ENCODE measurements around the gene TLR5. TPM values are rescaled to one million over a fixed set of nuclear protein-coding genes. Genes with fewer than 3 reads are reported as not detected.

TLR5 gene
- total RNA-seq, 1 experiment from 2014 or later: 2.5 TPM

DNA sequence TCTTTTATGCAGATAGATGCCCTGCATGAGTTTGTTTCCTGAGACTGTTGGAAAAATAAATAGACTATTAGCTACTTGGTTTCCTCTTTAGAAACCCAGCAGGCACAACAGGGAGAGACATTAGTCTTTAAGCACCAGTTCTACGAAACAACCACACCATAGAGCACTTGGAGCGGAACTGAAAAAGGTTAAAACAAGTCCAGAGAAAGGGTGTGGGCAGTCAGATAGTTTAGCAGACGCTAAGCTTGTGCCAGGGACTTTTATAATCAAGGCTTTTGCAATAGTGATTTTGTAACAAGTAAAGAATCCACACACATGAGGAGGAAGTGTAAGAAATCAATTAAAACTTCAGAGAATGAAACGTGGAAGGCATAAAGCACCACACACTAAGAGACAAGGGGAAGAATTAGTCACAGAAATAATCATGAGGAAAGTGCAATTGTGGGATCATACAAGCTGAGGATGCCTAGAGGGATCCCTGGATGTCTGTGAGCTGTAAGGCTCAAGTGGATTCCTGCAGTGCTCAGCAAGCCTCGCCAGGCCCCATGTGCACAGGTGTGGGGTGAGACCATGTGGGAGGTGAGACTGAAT is 37.8 kb upstream of the TLR5 start:
- Histone ChIP-seq H3K4me1 (replicated peaks; ENCODE audit: insufficient read depth) (peaks cover 36% of the 10 kb centered on the region), H3K27me3 (ENCODE audit: insufficient read depth, low read depth) (no peaks in the 10 kb centered on the region), H4K20me1 (ENCODE audit: insufficient read depth) (no peaks in the 10 kb centered on the region), H3K36me3 (ENCODE audit: low read depth) (no peaks in the 10 kb centered on the region), H3K79me2 (ENCODE audit: low read depth) (no peaks in the 10 kb centered on the region), H3K9me2 (ENCODE audit: insufficient read depth) (no peaks in the 10 kb centered on the region), H3K4me2 (peak overlapping the region; percentile 58), H3F3A (ENCODE audit: insufficient read depth, low read depth) (peaks cover 13% of the 10 kb centered on the region; the same call in 1 of the 2 replicates), H2AFZ (no peak overlapping the region), H3K9me3 (ENCODE audit: insufficient read depth, low read depth) (no peaks in the 10 kb centered on the region), H3K27ac (peak overlapping the region; percentile 68), H3K4me3 (no peak overlapping the region)
- CTCF ChIA-PET: interaction anchor here (0.6 to 1.1 kb wide), 2 partner anchors 57 to 189 kb away, joined by 4 to 5 read pairs; no protein-coding TSS in a partner anchor
- peak in 1 of 2 experiments; percentile 94 for DNase-seq
- TF ChIP-seq EZH2 (IDR thresholded peaks at IDR 0.05; ENCODE audit: low read depth) (no peak), CTCF (conservative IDR thresholded peaks at IDR 0.05) (no peak)
- POLR2A ChIA-PET (ENCODE audit: unreplicated experiment): interaction anchor here (0.5 kb wide), 1 partner anchor 1463 kb away, joined by 16 read pairs; no protein-coding TSS in a partner anchor
- no TSS peak for BruUV-seq (replicated peaks)
- intact Hi-C loops (cut with micrococcal nuclease; ENCODE audit: unreplicated experiment): loop anchor here (10.0 kb wide), 1 partner anchor 54 kb away; no protein-coding TSS in a partner anchor

GRCh38 chr1:223179786-223180185 is 36.7 kb upstream of the TLR5 start:
- H4K20me1 ChIP-seq (ENCODE audit: insufficient read depth): no peaks in the 10 kb centered on the region
- H3K79me2 ChIP-seq (ENCODE audit: low read depth): no peaks in the 10 kb centered on the region
- no peaks in the 10 kb centered on the region for H3K9me3 ChIP-seq (ENCODE audit: insufficient read depth, low read depth)
- no TSS peak for BruUV-seq (replicated peaks)
- peaks cover 13% of the 10 kb centered on the region; the same call in 1 of the 2 replicates for H3F3A ChIP-seq (ENCODE audit: insufficient read depth, low read depth)
- CTCF ChIA-PET: no interaction called here
- intact Hi-C loops (cut with micrococcal nuclease; ENCODE audit: unreplicated experiment): loop anchor here (5.0 to 10.0 kb wide), 2 partner anchors 37 to 55 kb away; partner anchors contain the start of gene TLR5
- POLR2A ChIA-PET (ENCODE audit: unreplicated experiment): no interaction called here
- H2AFZ ChIP-seq: no peak overlapping the region
- TF ChIP-seq EZH2 (IDR thresholded peaks at IDR 0.05; ENCODE audit: low read depth): no peak
- no peaks in the 10 kb centered on the region for H3K36me3 ChIP-seq (ENCODE audit: low read depth)
- no peak overlapping the region for H3K4me2 ChIP-seq
- H3K9me2 ChIP-seq (ENCODE audit: insufficient read depth): no peaks in the 10 kb centered on the region
- no peak for DNase-seq
- H3K27ac ChIP-seq: peak overlapping the region; percentile 68; the same call in 1 of the 2 replicates
- peaks cover 36% of the 10 kb centered on the region for H3K4me1 ChIP-seq (replicated peaks; ENCODE audit: insufficient read depth)
- H3K27me3 ChIP-seq (ENCODE audit: insufficient read depth, low read depth): no peaks in the 10 kb centered on the region
- H3K4me3 ChIP-seq: no peak overlapping the region

- no peaks in the 10 kb centered on the region for H4K20me1 ChIP-seq (ENCODE audit: insufficient read depth)
- no peak overlapping the region for H3K4me2 ChIP-seq
- DNase-seq: no peak
- TF ChIP-seq CTCF (conservative IDR thresholded peaks at IDR 0.05) (no peak), EZH2 (IDR thresholded peaks at IDR 0.05; ENCODE audit: low read depth) (no peak)
- no peaks in the 10 kb centered on the region for H3K36me3 ChIP-seq (ENCODE audit: low read depth)
- no peaks in the 10 kb centered on the region for H3K27me3 ChIP-seq (ENCODE audit: insufficient read depth, low read depth)
- no peaks in the 10 kb centered on the region for H3K79me2 ChIP-seq (ENCODE audit: low read depth)
- no peak overlapping the region for H3K27ac ChIP-seq
- no peak overlapping the region for H3K4me3 ChIP-seq
- peaks cover 13% of the 10 kb centered on the region; the same call in 1 of the 2 replicates for H3F3A ChIP-seq (ENCODE audit: insufficient read depth, low read depth)
- CTCF ChIA-PET: no interaction called here
- no peak overlapping the region for H2AFZ ChIP-seq
- H3K9me2 ChIP-seq (ENCODE audit: insufficient read depth): no peaks in the 10 kb centered on the region
- BruUV-seq (replicated peaks): no TSS peak
- intact Hi-C loops (cut with micrococcal nuclease; ENCODE audit: unreplicated experiment): loop anchor here (5.0 kb wide), 1 partner anchor 37 kb away; the partner anchor contains the start of gene TLR5
- no peaks in the 10 kb centered on the region for H3K9me3 ChIP-seq (ENCODE audit: insufficient read depth, low read depth)
- peaks cover 36% of the 10 kb centered on the region for H3K4me1 ChIP-seq (replicated peaks; ENCODE audit: insufficient read depth)
- POLR2A ChIA-PET (ENCODE audit: unreplicated experiment): no interaction called here
These were observed 36.2 kb upstream of the TLR5 start for GRCh38 chr1:223179280-223179679.
